Measurements from ENCODE around the gene CXorf66.
"Not testable (repeated sequence)": the region's sequence is repeated elsewhere in the genome, so short reads cannot be mapped to it uniquely, and the experiment has no call there.

Gene CXorf66

GRCh38 chrX:139929876-139930275 is 35.4 kb downstream of the CXorf66 start:
- no peak for DNase-seq (ENCODE audit: low spot score)

DNA sequence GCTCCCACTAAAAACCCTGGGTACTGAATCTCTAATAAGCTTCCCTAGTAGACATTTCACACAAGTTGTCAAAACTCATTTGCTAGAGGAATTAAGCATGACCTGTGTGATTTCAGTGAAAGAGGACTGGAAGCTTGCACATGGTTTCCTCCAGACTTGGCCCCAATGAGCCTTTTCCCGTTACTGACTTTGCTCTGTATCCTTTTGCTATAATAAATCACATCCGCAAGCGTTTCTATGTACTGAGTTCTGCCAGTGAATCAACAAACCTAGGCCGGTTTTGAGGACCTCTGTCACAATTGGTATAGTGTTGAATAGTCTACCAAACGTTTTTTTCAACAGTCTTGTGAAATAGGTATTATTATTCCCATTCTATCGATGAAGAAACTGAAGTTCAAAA is 40.6 kb downstream of the CXorf66 start:
- no peak for DNase-seq (ENCODE audit: low spot score)

GRCh38 chrX:139924069-139924695 is 41.1 kb downstream of the CXorf66 start:
- no peak for DNase-seq (ENCODE audit: low spot score)

DNA sequence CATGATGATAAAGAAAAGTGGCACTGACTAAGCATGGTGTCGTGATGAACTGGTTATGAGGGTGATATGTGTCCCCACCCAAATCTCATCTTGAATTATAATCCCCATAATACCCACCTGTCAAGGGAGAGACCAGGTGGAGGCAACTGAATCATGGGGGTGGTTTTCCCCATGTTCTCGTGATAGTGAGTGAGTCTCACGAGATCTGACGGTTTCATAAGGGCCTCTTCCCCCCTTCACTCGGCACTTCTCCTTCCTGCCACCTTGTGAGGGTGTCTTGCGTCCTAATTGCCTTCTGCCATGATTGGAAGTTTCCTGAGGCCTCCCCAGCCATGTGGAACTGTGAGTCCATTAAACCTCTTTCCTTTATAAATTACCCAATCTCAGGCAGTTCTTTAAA is 44.2 kb downstream of the CXorf66 start:
- DNase-seq (ENCODE audit: low spot score): not testable (repeated sequence)

GRCh38 chrX:139920316-139920715 is 45.0 kb downstream of the CXorf66 start:
- no peak for DNase-seq (ENCODE audit: low spot score)

GRCh38 chrX:139914421-139914820 is 50.9 kb downstream of the CXorf66 start:
- no peak for DNase-seq (ENCODE audit: low spot score)

DNA sequence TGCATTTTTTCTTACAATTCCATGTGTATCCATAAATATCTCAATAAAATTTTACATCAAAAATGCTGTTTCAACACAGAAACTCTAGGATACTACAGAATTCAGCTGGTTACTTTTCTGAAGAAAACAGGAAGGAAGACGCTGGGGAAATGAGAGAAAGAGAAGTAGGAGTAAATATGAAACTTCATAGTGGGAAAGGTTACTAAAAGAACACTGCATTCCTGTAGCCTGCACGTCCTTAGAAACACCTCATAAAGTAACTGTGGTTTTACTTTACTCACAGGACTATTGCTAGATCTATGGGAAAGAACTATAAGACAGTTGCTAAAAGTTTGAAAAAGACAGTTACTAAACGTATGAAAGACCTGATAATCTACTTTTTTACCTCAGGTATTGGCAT is 55.6 kb downstream of the CXorf66 start:
- DNase-seq (ENCODE audit: low spot score): no peak

DNA sequence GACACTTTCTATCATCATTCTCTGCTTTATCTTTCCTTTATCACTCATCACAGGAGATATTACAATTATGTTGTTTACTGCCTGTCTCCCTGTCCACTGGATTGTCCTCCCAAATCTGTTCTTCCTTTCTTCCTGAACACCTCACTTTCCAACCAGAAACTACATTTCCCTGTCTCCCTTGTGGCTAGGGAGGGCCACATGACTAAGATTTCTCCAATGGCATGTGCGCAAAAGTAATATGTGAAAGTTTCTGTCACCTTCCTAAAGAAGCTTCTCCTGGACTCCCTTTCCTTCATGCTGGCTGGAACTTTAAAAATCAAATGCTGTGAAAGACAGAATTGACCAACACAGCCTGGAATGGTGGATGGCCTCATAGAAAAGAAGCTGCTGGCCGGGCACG is 58.2 kb downstream of the CXorf66 start:
- no peak for DNase-seq (ENCODE audit: low spot score)

DNA sequence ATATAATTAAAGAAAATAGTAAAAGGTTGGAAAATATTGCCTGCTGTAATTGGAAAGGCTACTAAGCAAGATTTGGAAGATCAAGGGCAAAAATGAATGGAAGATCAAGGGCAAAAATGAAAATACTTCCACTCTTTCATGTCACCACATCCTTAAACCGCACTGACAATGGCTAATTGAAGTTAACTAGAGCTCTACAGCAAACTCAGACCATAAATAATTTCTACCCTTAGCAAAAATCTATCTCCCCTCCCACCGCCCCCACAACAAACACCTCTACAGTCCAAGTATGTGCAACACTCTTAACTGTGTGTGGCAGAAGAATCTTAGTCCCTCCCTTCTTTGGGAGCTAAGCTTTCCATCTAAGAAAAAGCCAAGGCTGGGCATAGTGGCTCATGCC is 59.6 kb downstream of the CXorf66 start:
- no peak for DNase-seq (ENCODE audit: low spot score)
